Prostate gland (tissue), 2 donors: ENCODE data around the gene NEDD4L. TPM values are rescaled to one million over a fixed set of nuclear protein-coding genes. Genes with fewer than 3 reads are reported as not detected.

Experiments
- DNase-seq: peaks from one replicate; pipeline ENCODE4 v3.0.0-alpha.2; 2019; ENCODE audit warnings: low spot score
- H3K27ac ChIP-seq, 2 donors: fragments of 200-600 bp; sonication (generic); 2 replicates each; pipeline ENCODE4 v1.5.1; 2017 to 2019
- H3K27me3 ChIP-seq: fragments of 200-600 bp; sonication (generic); replicated peaks from 2 replicates; pipeline ENCODE4 v1.5.1; 2019; ENCODE audit not compliant: insufficient read depth
- H3K36me3 ChIP-seq, 2 donors: fragments of 200-600 bp; sonication (generic); 1 replicate in 1 of 2; 2 replicates in 1 of 2; pipeline versions ENCODE4 v1.5.1 to v1.8.1; 2017 to 2019
- H3K4me1 ChIP-seq: fragments of 200-600 bp; sonication (generic); replicated peaks from 2 replicates; pipeline ENCODE4 v1.5.1; 2019
- H3K4me3 ChIP-seq, 2 donors: fragments of 200-600 bp; sonication (generic); 2 replicates each; pipeline ENCODE4 v1.5.1; 2017 to 2019
- H3K9me3 ChIP-seq: fragments of 200-600 bp; sonication (generic); 2 replicates; pipeline ENCODE4 v1.5.1; 2017
- POLR2A ChIP-seq: fragments of 450-650 bp; IDR thresholded peaks from one replicate; pipeline ENCODE4 v1.6.1; 2016; ENCODE audit warnings: antibody characterized with exemption, mild to moderate bottlenecking
- POLR2AphosphoS5 ChIP-seq: sonication (generic); formaldehyde crosslinking; IDR thresholded peaks from one replicate; pipeline ENCODE4 v1.6.1; 2017; ENCODE audit warnings: antibody characterized with exemption
- WGBS: methylation state at CpG from one replicate; pipeline ENCODE4 v1.1.5; 2018; 5-methylcytosine and 5-hydroxymethylcytosine counted together
- intact Hi-C: fragments of 100-400 bp; cut with DNase I; formaldehyde crosslinking; loops from one replicate; pipeline ENCODE4 v1.14.2; 2022
- total RNA-seq, 2 donors: library from RNA; depleted of rRNA; stranded (reverse); fragments of >200 nt; gene quantifications; one replicate each; pipeline ENCODE4 v1.1.0, GENCODE V29; 2016
- TF ChIP-seq, protein P1 (sequence below), 4 experiments: fragments of 200-600 bp in 2 of 4; fragments of 450-650 bp in 2 of 4; sonication (generic) in 2 of 4; IDR thresholded peaks; 1 replicate in 3 of 4; 2 replicates in 1 of 4; pipeline ENCODE4 v1.5.1; 2016 to 2019; ENCODE audit warnings: antibody characterized with exemption in 4 of 4, mild to moderate bottlenecking in 2 of 4, moderate library complexity in 2 of 4

Gene NEDD4L
- total RNA-seq, 2 donors from 2014 or later = 280 to 420 TPM

DNA sequence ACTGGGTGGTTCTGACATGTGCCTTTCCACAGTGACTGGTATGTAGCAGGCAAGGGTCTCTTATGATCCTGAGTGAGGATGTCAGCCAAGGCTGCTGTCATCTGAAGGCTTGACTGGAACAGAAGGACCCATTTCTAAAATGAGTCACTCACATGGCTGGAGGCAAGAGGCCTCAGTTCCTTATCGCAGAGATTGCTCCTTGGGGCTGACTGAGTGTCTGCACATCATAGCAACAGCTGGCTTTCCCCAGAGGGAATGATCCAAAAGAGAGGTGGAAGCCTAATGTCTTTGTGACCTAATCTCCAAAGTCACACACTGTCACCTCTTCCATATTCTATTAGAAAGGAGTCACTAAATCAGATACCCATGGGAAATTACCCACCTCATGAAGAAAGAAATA lies 114.0 kb downstream of the NEDD4L start:
- no peaks in the 10 kb centered on the region for H3K36me3 ChIP-seq
- intact Hi-C loops = no loop called here
- H3K4me3 ChIP-seq = no peak overlapping the region
- TF ChIP-seq, protein P1, sequence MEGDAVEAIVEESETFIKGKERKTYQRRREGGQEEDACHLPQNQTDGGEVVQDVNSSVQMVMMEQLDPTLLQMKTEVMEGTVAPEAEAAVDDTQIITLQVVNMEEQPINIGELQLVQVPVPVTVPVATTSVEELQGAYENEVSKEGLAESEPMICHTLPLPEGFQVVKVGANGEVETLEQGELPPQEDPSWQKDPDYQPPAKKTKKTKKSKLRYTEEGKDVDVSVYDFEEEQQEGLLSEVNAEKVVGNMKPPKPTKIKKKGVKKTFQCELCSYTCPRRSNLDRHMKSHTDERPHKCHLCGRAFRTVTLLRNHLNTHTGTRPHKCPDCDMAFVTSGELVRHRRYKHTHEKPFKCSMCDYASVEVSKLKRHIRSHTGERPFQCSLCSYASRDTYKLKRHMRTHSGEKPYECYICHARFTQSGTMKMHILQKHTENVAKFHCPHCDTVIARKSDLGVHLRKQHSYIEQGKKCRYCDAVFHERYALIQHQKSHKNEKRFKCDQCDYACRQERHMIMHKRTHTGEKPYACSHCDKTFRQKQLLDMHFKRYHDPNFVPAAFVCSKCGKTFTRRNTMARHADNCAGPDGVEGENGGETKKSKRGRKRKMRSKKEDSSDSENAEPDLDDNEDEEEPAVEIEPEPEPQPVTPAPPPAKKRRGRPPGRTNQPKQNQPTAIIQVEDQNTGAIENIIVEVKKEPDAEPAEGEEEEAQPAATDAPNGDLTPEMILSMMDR (IDR thresholded peaks at IDR 0.05) = no peak
- no peak for TF ChIP-seq POLR2AphosphoS5
- TF ChIP-seq POLR2A = no peak
- H3K9me3 ChIP-seq = no peaks in the 10 kb centered on the region
- no peaks in the 10 kb centered on the region for H3K4me1 ChIP-seq
- DNase-seq = no peak
- no peaks in the 10 kb centered on the region for H3K27me3 ChIP-seq
- no peak overlapping the region for H3K27ac ChIP-seq
- WGBS = 92% methylated on average over 1 of the region's 1 CpG

DNA sequence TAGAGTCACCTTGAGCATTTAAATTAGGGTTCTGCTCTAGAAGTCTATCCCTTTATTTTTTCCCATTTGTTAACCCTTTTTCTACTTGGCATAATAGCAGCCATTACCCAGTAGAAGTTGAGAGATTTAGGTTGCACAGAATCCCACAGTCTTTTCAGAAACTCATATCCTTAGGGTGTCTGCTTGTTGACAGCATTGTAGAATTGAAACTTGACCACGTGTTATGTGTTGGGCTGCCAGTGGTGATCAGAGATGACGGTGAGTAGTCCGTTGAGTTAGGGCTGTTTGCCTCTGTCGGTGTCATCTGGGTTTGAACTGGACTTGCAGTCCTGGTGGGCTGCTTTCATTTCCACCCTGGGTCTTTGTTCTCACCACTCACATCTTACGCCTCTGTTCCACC lies 114.4 kb downstream of the NEDD4L start:
- 95% methylated on average over 5 of the region's 5 CpGs for WGBS
- TF ChIP-seq, protein P1 (IDR thresholded peaks at IDR 0.05) = no peak
- no peak for TF ChIP-seq POLR2AphosphoS5
- no peak for TF ChIP-seq POLR2A
- Histone ChIP-seq H3K4me1 (no peaks in the 10 kb centered on the region), H3K27me3 (no peaks in the 10 kb centered on the region), H3K27ac (no peak overlapping the region), H3K4me3 (no peak overlapping the region), H3K36me3 (no peaks in the 10 kb centered on the region), H3K9me3 (no peaks in the 10 kb centered on the region)
- no peak for DNase-seq
- intact Hi-C loops = no loop called here

DNA sequence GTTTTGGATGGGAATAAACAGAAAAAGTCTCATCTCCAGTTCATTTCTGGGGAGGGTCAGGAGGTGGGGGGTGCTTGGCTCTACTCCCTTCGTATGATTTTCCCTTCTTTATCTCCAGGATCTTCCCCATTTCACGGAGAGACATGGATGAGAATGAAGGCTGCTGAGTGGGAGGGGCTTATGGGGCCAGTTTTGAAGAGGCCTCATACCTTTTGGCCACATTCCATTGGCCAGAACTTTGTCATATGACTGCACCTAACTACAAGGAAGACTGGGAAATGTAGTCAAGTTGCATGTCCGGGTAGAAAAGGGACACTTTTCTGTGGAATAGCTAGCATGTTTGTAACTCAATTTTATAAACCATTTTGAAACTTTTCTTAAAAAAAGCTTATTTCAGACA lies 117.6 kb downstream of the NEDD4L start:
- intact Hi-C loops = no loop called here
- 75% methylated on average over 3 of the region's 3 CpGs for WGBS
- DNase-seq = no peak

DNA sequence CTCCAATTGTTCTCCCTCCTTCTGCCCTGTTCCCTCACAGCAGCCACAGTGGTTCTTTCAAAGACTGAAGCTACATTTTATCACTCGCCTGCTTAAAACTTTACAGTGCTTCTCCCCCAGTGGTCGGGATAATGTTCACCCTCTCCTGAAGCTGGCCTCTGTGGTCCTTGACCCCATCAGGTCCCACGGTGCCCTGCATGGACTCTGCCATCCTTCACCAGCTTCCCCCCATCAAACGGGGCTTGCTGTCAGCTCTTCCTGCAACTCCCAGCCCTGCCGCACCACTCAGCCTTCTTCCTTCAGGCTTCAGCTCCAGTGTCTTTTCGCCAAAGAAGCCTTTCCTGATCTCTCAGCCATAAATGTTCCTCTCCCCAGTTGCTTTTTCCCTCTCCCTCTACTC lies 118.1 kb downstream of the NEDD4L start:
- intact Hi-C loops = no loop called here
- Histone ChIP-seq H3K4me1 (no peaks in the 10 kb centered on the region), H3K27me3 (no peaks in the 10 kb centered on the region), H3K9me3 (no peaks in the 10 kb centered on the region), H3K36me3 (no peaks in the 10 kb centered on the region), H3K4me3 (no peak overlapping the region), H3K27ac (no peak overlapping the region)
- DNase-seq = no peak
- TF ChIP-seq POLR2AphosphoS5 = no peak
- no peak for TF ChIP-seq POLR2A
- TF ChIP-seq, protein P1 (IDR thresholded peaks at IDR 0.05) = no peak
- 88% methylated on average over 6 of the region's 6 CpGs for WGBS

More for the DNA sequence above, 117.6 kb downstream of the NEDD4L start:
- H3K9me3 ChIP-seq = no peaks in the 10 kb centered on the region
- H3K27ac ChIP-seq = no peak overlapping the region
- H3K27me3 ChIP-seq = no peaks in the 10 kb centered on the region
- H3K4me3 ChIP-seq = no peak overlapping the region
- H3K4me1 ChIP-seq = no peaks in the 10 kb centered on the region
- no peaks in the 10 kb centered on the region for H3K36me3 ChIP-seq
- no peak for TF ChIP-seq POLR2A
- no peak for TF ChIP-seq POLR2AphosphoS5
- TF ChIP-seq, protein P1 (IDR thresholded peaks at IDR 0.05) = no peak

DNA sequence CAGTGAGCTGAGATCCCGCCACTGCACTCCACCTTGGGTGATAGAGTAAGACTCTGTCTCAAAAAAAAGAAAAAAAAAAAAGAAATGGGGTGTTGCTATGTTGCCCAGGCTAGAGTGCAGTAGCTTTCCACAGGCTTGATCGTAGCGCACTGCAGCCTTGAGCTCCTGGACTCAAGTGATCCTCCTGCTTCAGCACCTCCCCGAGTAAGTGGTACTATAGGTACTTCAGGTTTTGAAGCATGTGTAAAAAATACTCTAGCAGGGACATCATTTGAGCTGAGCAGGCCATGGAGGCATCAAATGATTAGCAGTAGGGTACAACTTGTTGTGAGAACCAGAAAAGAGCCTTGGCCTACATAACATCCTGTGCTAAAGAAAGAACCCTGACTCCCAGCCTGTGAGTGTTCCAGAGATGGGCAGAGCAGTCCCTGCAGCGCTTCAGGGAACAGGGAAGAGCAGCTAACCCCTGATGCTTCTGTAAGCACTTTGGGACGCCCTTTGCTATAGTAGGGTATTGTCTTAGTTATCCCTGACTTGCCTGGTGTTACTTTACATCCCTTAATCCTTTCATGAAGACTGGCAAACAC lies 119.1 kb downstream of the NEDD4L start:
- H3K9me3 ChIP-seq = no peaks in the 10 kb centered on the region
- intact Hi-C loops = no loop called here
- no peak for TF ChIP-seq POLR2A
- no peak for TF ChIP-seq POLR2AphosphoS5
- TF ChIP-seq, protein P1 (IDR thresholded peaks at IDR 0.05) = no peak
- WGBS = 92% methylated on average over 6 of the region's 6 CpGs
- no peaks in the 10 kb centered on the region for H3K27me3 ChIP-seq
- H3K36me3 ChIP-seq = no peaks in the 10 kb centered on the region
- H3K4me1 ChIP-seq = no peaks in the 10 kb centered on the region
- DNase-seq = no peak
- H3K27ac ChIP-seq = no peak overlapping the region
- no peak overlapping the region for H3K4me3 ChIP-seq
